ENCODE measurements around the gene RPS27. TPM values are rescaled to one million over a fixed set of nuclear protein-coding genes. Genes with fewer than 3 reads are reported as not detected.

Gene RPS27
- total RNA-seq, 4 donors from 2014 or later = 1,269 to 1,948 (median 1,828) TPM

DNA sequence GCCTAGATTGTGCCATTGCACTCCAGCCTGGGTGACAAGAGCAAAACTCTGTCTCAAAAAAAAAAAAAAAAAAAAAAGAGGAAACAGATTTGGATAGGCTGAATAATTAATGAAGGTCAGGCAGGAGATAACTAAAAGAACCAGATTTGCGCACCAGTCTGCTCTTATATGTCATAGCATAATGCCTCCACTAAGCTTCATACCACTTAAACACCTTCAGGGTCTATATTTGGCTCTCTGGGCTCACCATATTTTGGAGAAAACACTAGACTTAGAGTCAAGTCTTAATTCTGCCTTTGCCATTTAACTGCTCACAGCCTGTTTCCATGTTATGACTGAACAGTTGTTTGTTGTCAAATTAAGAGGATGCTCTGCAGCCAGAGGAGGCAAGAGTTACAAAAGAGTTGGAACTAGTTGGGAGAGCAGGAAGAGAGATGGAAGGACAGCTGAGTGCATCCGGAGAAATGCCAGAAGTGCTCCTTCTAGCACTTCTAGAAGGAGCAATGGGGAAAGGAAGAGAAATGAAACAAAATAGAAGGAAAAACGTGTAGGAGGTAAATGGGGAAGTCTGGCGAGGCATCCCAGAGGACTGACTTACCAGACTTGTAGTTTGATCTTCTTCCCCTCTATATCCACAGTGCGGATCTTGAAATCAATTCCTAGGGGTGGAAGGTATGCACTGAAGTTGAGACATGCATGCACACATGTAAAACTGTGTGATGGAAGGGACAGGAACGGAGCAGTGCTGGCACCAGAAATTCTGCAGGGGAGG is 6.3 kb upstream of the RPS27 start:
- in situ Hi-C loops (cut with MboI; ENCODE audit: low sequenced_read_pairs in 4 of 4) (loop anchor here (10.0 to 25.0 kb wide), 6 partner anchors 60 to 472 kb away; partner anchors contain the start of genes ILF2 (in 2 of the 4), SNAPIN (in 2 of the 4), GATAD2B (in 1 of the 4) and NPR1 (in 1 of the 4)), intact Hi-C loops (cut with DNase I; ENCODE audit: low total_unique reads) (no loop called here)
- DNase-seq = no peak
- peak overlapping the region in 3 of 4 donors; percentile 80 to 88 (median 88) for H3K27ac ChIP-seq
- no peaks in the 10 kb centered on the region for H3K9me3 ChIP-seq
- no peak overlapping the region for H3K4me3 ChIP-seq
- no peak for ATAC-seq
- H3K36me3 ChIP-seq = no peaks in the 10 kb centered on the region
- TF ChIP-seq, protein P1, sequence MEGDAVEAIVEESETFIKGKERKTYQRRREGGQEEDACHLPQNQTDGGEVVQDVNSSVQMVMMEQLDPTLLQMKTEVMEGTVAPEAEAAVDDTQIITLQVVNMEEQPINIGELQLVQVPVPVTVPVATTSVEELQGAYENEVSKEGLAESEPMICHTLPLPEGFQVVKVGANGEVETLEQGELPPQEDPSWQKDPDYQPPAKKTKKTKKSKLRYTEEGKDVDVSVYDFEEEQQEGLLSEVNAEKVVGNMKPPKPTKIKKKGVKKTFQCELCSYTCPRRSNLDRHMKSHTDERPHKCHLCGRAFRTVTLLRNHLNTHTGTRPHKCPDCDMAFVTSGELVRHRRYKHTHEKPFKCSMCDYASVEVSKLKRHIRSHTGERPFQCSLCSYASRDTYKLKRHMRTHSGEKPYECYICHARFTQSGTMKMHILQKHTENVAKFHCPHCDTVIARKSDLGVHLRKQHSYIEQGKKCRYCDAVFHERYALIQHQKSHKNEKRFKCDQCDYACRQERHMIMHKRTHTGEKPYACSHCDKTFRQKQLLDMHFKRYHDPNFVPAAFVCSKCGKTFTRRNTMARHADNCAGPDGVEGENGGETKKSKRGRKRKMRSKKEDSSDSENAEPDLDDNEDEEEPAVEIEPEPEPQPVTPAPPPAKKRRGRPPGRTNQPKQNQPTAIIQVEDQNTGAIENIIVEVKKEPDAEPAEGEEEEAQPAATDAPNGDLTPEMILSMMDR (IDR thresholded peaks at IDR 0.05 in 4 of 5, conservative IDR thresholded peaks at IDR 0.05 in 1 of 5) = no peak
- no peak for TF ChIP-seq POLR2A (IDR thresholded peaks at IDR 0.05)
- no peaks in the 10 kb centered on the region for H3K27me3 ChIP-seq
- peaks cover 7% of the 10 kb centered on the region in 2 donors for H3K4me1 ChIP-seq

GRCh38 chr1:153985341-153985912 is 5.1 kb upstream of the RPS27 start:
- no peak for TF ChIP-seq POLR2A (IDR thresholded peaks at IDR 0.05)
- TF ChIP-seq, protein P1 (IDR thresholded peaks at IDR 0.05 in 4 of 5, conservative IDR thresholded peaks at IDR 0.05 in 1 of 5) = no peak
- ATAC-seq (peak in 1 of 2 donors; percentile 13), DNase-seq (peak in 1 of 2 donors; percentile 58)
- Histone ChIP-seq H3K27ac (peak overlapping the region; percentile 80 to 89 (median 88)), H3K9me3 (no peaks in the 10 kb centered on the region), H3K27me3 (no peaks in the 10 kb centered on the region), H3K4me3 (peak overlapping the region; percentile 59 to 66 (median 63)), H3K36me3 (no peaks in the 10 kb centered on the region), H3K4me1 (peaks cover 7% of the 10 kb centered on the region in 2 donors)
- in situ Hi-C loops (cut with MboI; ENCODE audit: low sequenced_read_pairs in 4 of 4) = loop anchor here (5.0 to 25.0 kb wide), 9 partner anchors 38 to 473 kb away; partner anchors contain the start of genes ILF2 (in 2 of the 4), SNAPIN (in 2 of the 4), DENND4B (in 1 of the 4) and GATAD2B (in 1 of the 4)
- intact Hi-C loops (cut with DNase I; ENCODE audit: low total_unique reads) = loop anchor here (5.0 kb wide), 2 partner anchors 63 to 418 kb away; partner anchors contain the start of genes GATAD2B and S100A2

DNA sequence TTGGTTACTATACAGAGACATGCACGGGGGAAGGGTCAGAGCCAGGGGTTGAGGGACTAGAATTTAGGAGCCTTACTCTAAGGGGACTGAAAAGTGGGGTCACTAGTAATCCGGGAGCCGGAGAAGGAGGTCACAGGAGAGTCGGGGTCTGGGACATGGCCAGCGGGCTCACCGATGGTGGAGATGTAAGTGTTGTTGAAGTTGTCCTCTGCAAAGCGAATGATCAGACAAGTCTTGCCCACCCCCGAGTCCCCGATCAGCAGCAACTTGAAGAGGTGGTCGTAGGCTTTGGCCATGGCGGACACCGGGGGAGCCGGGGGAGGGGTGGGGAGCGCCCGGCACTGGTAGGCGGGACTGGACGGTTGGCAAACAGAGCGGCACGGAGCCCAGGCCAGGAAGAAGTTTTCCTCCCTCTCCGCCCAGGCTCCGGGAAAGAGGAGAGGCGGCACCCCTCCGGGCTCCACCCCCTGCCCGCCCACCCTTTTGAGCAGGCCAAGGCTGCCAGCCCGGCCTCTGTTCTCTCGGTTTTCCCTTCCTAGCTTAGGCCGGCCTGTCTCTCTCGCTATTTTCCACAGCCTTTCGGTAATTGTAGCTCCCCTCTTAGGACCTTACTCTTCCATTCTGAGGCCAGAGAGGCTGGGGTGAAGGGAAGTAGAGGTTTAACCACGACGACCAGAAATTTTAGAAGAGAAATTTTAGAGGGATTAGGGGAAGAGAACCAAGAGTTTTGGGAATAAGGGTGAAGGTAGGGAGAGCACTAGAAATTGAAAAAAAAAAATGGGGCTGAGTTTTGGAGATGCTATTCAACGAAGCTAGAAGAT is 4.4 kb upstream of the RPS27 start, which contains the start of gene RAB13:
Gene RAB13, minus strand, starts transcription at position 399 of the 821 bp plus-strand sequence. Its CDS starts 103 bp downstream, at position 296.
- Histone ChIP-seq H3K4me1 (peaks cover 7% of the 10 kb centered on the region in 2 donors), H3K4me3 (peak within 1 kb of the TSS; percentile 59 to 66 (median 63)), H3K27me3 (no peaks in the 10 kb centered on the region), H3K27ac (peak within 1 kb of the TSS; percentile 80 to 89 (median 88)), H3K36me3 (no peaks in the 10 kb centered on the region), H3K9me3 (no peaks in the 10 kb centered on the region)
- DNase-seq (peak; percentile 78 to 82), ATAC-seq (peak; percentile 59 to 63)
- intact Hi-C loops (cut with DNase I; ENCODE audit: low total_unique reads) = loop anchor here (1.0 to 5.0 kb wide), 5 partner anchors 19 to 419 kb away; partner anchors contain the start of genes CREB3L4, DENND4B, GATAD2B and S100A2
- TF ChIP-seq, protein P1 (IDR thresholded peaks at IDR 0.05 in 4 of 5, conservative IDR thresholded peaks at IDR 0.05 in 1 of 5) = no peak
- TF ChIP-seq POLR2A (IDR thresholded peaks at IDR 0.05) = peak; percentile 33 to 39
- in situ Hi-C loops (cut with MboI; ENCODE audit: low sequenced_read_pairs in 4 of 4) = loop anchor here (5.0 to 25.0 kb wide), 9 partner anchors 39 to 474 kb away; partner anchors contain the start of genes ILF2 (in 2 of the 4), SNAPIN (in 2 of the 4), DENND4B (in 1 of the 4) and GATAD2B (in 1 of the 4)

GRCh38 chr1:153987621-153988020 is 2.9 kb upstream of the RPS27 start:
- Histone ChIP-seq H3K36me3 (peaks cover 0 to 13% of the 10 kb centered on the region in 2 donors), H3K4me3 (no peak overlapping the region), H3K27ac (peak overlapping the region in 2 of 4 donors; percentile 80 to 89), H3K9me3 (no peaks in the 10 kb centered on the region), H3K4me1 (peaks cover 19 to 22% of the 10 kb centered on the region in 2 donors), H3K27me3 (no peaks in the 10 kb centered on the region)
- no peak for DNase-seq
- intact Hi-C loops (cut with DNase I; ENCODE audit: low total_unique reads) = loop anchor here (5.0 kb wide), 2 partner anchors 65 to 420 kb away; partner anchors contain the start of genes GATAD2B and S100A2
- ATAC-seq = no peak
- TF ChIP-seq, protein P1 (IDR thresholded peaks at IDR 0.05 in 4 of 5, conservative IDR thresholded peaks at IDR 0.05 in 1 of 5) = no peak
- no peak for TF ChIP-seq POLR2A (IDR thresholded peaks at IDR 0.05)
- in situ Hi-C loops (cut with MboI; ENCODE audit: low sequenced_read_pairs in 4 of 4) = loop anchor here (5.0 to 25.0 kb wide), 9 partner anchors 40 to 475 kb away; partner anchors contain the start of genes ILF2 (in 2 of the 4), SNAPIN (in 2 of the 4), DENND4B (in 1 of the 4) and GATAD2B (in 1 of the 4)

Data from gastrocnemius medialis (tissue), 4 donors.